RKO (cell line): ENCODE results near the gene MRPS18A.
"Not testable (repeated sequence)": the region's sequence is repeated elsewhere in the genome, so short reads cannot be mapped to it uniquely, and the experiment has no call there.

ENCODE experiments used
- DNase-seq: peaks from one replicate; pipeline ENCODE4 v3.0.0-alpha.2; 2016; ENCODE audit warnings: low spot score

MRPS18A gene

GRCh38 chr6:43717389-43717788, 29.8 kb upstream of the MRPS18A start:
- DNase-seq = no peak

GRCh38 chr6:43716099-43716498, 28.5 kb upstream of the MRPS18A start:
- DNase-seq = no peak

GRCh38 chr6:43715056-43715788, 27.6 kb upstream of the MRPS18A start:
- DNase-seq = no peak

GRCh38 chr6:43714311-43715055, 26.9 kb upstream of the MRPS18A start:
- no peak for DNase-seq

- no peak for DNase-seq
Measured at GRCh38 chr6:43713643-43714310, 26.2 kb upstream of the MRPS18A start.

- no peak for DNase-seq
Measured at GRCh38 chr6:43712579-43712978, 25.0 kb upstream of the MRPS18A start.

GRCh38 chr6:43710576-43710975, 23.0 kb upstream of the MRPS18A start:
- no peak for DNase-seq

GRCh38 chr6:43709654-43710303, 22.2 kb upstream of the MRPS18A start:
- no peak for DNase-seq

GRCh38 chr6:43708860-43709653, 21.5 kb upstream of the MRPS18A start:
- no peak for DNase-seq

- DNase-seq = no peak
Measured at GRCh38 chr6:43707767-43708166, 20.2 kb upstream of the MRPS18A start.

- no peak for DNase-seq
Measured at GRCh38 chr6:43707269-43707668, 19.7 kb upstream of the MRPS18A start.

- DNase-seq = no peak
Measured at GRCh38 chr6:43706788-43707187, 19.2 kb upstream of the MRPS18A start.

GRCh38 chr6:43705996-43706395, 18.4 kb upstream of the MRPS18A start:
- DNase-seq = no peak

GRCh38 chr6:43703512-43704429, 16.2 kb upstream of the MRPS18A start:
- no peak for DNase-seq

- peak; percentile 81 for DNase-seq
Measured at GRCh38 chr6:43702534-43703440, 15.2 kb upstream of the MRPS18A start.

GRCh38 chr6:43702171-43702533, 14.6 kb upstream of the MRPS18A start:
- no peak for DNase-seq

- DNase-seq = not testable (repeated sequence)
Measured at GRCh38 chr6:43700939-43701560, 13.5 kb upstream of the MRPS18A start.

- peak; percentile 8 for DNase-seq
Measured at GRCh38 chr6:43699564-43700186, 12.1 kb upstream of the MRPS18A start.
